DMS 273 (cell line): ENCODE measurements around the gene FIGNL2.
"Not testable (repeated sequence)": the region's sequence is repeated elsewhere in the genome, so short reads cannot be mapped to it uniquely, and the experiment has no call there.

Source experiments
- DNase-seq: peaks from one replicate; lab custom pipeline; 2025; ENCODE audit not compliant: unreplicated experiment; lab: John Stamatoyannopoulos, UW

The FIGNL2 gene

GRCh38 chr12:51848326-51848727, at the start of gene FIGNL2:
TSS of gene FIGNL2 (minus strand) at chr12:51848718. CDS start at chr12:51822413, 26,305 bp downstream.
- no peak for DNase-seq

GRCh38 chr12:51897181-51897580, 48.7 kb upstream of the FIGNL2 start:
- no peak for DNase-seq

GRCh38 chr12:51896236-51896635, 47.7 kb upstream of the FIGNL2 start:
- no peak for DNase-seq

GRCh38 chr12:51895378-51896135, 47.0 kb upstream of the FIGNL2 start:
- no peak for DNase-seq

- DNase-seq: no peak
These were observed 45.3 kb upstream of the FIGNL2 start for GRCh38 chr12:51893786-51894185.

- DNase-seq: peak; percentile 17
These were observed 43.3 kb upstream of the FIGNL2 start for GRCh38 chr12:51891843-51892242.

- DNase-seq: no peak
These were observed 42.1 kb upstream of the FIGNL2 start for GRCh38 chr12:51890511-51891171.

- DNase-seq: no peak
These were observed 41.6 kb upstream of the FIGNL2 start for GRCh38 chr12:51890133-51890464.

GRCh38 chr12:51889216-51890132, 41.0 kb upstream of the FIGNL2 start:
- DNase-seq: no peak

GRCh38 chr12:51888316-51889215, 40.0 kb upstream of the FIGNL2 start:
- no peak for DNase-seq

GRCh38 chr12:51887476-51888315, 39.2 kb upstream of the FIGNL2 start, which contains the start of gene ANKRD33:
TSS of gene ANKRD33 (plus strand) at chr12:51888103. CDS start at chr12:51888187, 84 bp downstream.
- DNase-seq: peak; percentile 15

GRCh38 chr12:51886021-51886710, 37.6 kb upstream of the FIGNL2 start:
- DNase-seq: no peak

GRCh38 chr12:51885294-51886020, 36.9 kb upstream of the FIGNL2 start:
- DNase-seq: not testable (repeated sequence)

- no peak for DNase-seq
These were observed 36.2 kb upstream of the FIGNL2 start for GRCh38 chr12:51884676-51885229.

GRCh38 chr12:51883998-51884675, 35.6 kb upstream of the FIGNL2 start:
- no peak for DNase-seq

- DNase-seq: no peak
These were observed 34.8 kb upstream of the FIGNL2 start for GRCh38 chr12:51883295-51883694.

GRCh38 chr12:51879102-51879501, 30.6 kb upstream of the FIGNL2 start:
- no peak for DNase-seq
